MM.1S (cell line): ENCODE measurements around the gene CRIP2.

Experiments used
- CTCF ChIP-seq: fragments of 300-600 bp; sonication (generic); IDR thresholded peaks from 2 replicates; pipeline ENCODE4 v1.5.1; 2016; ENCODE audit warnings: antibody characterized with exemption, low read length, mixed read lengths
- EZH2 ChIP-seq: fragments of 300-600 bp; sonication (generic); optimal IDR thresholded peaks from 2 replicates; pipeline ENCODE3; 2017; ENCODE audit warnings: low read depth, mild to moderate bottlenecking, antibody characterized with exemption, low read length, mixed read lengths

- no peak for TF ChIP-seq CTCF
- no peak for TF ChIP-seq EZH2
Observed at GRCh38 chr14:105495990-105496830, 21.6 kb downstream of the CRIP2 start.
